Measurements from ENCODE around the gene SELENOM.
A peak's percentile ranks its signal among the peaks of the same experiment; 100 is the strongest.

Gene SELENOM, protein sequence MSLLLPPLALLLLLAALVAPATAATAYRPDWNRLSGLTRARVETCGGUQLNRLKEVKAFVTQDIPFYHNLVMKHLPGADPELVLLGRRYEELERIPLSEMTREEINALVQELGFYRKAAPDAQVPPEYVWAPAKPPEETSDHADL

GRCh38 chr22:31107178-31107893 lies at the start of gene SELENOM:
Gene SELENOM, minus strand, starts transcription at chr22:31107568. Its CDS starts 63 bp downstream, at chr22:31107505.
- DNase-seq: peak; percentile 87

- no peak for DNase-seq
These were observed 48.1 kb upstream of the SELENOM start for GRCh38 chr22:31155422-31155821.

GRCh38 chr22:31154975-31155374 lies 47.6 kb upstream of the SELENOM start:
- no peak for DNase-seq

- no peak for DNase-seq
These were observed 46.0 kb upstream of the SELENOM start for GRCh38 chr22:31153357-31153756.

DNA sequence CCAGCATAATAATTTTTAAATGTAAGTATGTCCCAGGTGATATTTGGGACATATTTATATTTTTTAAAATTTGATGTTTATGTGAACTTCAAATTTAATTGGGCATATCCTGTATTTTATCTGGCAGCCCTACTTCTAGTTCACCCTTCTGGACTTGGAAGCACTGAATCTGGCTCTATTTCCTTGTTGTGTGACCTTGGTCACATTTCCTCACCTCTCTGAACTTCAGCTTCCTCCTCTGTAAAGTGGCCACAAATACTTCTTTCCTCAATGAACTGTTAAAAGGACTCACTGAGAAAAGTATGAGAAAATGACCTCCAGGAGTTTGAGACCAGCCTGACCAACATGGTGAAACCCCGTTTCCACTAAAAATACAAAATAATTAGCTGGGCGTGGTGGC lies 44.5 kb upstream of the SELENOM start:
- no peak for DNase-seq

DNA sequence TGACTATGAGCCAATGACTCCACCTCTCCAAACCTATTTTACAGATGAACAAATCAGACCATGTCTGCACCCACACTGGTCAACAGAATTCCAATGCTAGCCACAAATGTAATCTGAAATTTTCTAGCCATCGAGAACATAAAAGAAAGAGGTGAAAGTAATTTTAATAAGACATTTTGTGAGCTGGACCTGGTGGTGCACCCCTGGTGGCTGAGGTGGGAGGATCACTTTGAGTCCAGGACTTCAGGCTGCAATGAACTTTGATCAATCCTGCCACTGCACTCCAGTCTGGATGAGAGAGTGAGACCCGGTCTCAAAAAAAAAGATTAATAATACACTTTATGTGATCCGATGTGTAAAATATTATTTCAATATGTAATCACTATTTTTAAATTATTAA lies 43.2 kb upstream of the SELENOM start:
- no peak for DNase-seq

DNA sequence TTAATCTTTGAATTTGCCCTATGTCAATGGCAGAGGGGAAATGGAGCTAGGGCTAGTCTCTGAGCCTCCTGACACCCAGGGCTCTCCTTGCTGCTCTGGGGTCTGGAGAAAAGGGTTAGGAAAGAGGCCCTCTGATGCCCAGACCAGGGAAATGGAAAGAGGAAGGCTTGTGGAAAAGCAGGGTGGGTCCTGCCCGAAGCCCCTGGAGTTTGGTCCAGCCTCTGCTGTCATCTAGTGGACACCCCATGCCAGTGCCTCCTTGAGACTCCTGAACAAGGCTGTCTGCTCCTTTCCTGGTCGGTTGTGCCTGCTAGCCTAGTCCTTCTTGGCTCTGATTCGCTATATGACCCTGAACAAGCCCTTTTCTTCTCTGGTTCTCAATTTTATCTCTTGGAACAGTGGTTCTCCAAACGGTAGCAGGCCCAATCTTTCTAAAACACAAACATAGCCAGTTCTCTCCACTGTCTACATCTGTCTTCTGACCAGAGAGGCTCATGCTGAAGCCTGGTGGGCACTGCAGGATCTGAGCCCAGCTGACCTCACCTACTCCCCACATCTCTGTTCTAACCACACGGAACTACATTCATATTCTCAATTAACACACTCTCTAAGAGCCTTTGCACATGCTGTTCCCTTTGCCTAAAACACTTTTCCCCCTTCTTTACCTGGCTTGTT lies 41.7 kb upstream of the SELENOM start:
- DNase-seq: no peak

- no peak for DNase-seq
These were observed 41.1 kb upstream of the SELENOM start for GRCh38 chr22:31148488-31148887.

- no peak for DNase-seq
These were observed 36.9 kb upstream of the SELENOM start for GRCh38 chr22:31144223-31144622.

GRCh38 chr22:31143537-31143936 lies 36.2 kb upstream of the SELENOM start:
- DNase-seq: no peak

- DNase-seq: no peak
These were observed 35.7 kb upstream of the SELENOM start for GRCh38 chr22:31143038-31143437.

DNA sequence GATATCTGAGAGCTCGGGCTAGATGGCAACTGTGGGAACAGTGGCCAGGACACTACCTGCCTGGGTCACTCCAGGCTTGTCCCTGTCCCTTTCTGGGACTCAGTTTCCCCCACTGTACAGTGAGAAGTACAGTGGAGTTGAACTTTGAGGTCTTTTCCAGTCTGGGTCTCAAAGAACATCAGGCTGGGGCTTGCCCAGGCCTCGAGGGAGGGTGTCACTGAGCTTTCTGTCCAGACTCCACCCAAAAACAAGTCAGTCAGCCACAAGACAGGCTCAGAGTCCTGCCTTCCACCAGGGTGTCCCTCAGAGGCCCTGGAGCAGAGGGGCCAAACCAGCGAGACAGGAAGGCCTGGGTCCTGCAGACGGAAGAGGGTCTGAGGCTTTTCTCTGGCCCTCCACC lies 34.9 kb upstream of the SELENOM start:
- no peak for DNase-seq

- no peak for DNase-seq
These were observed 34.2 kb upstream of the SELENOM start for GRCh38 chr22:31141551-31141950.

GRCh38 chr22:31140746-31141145 lies 33.4 kb upstream of the SELENOM start:
- no peak for DNase-seq

GRCh38 chr22:31139866-31140716 lies 32.7 kb upstream of the SELENOM start, which contains the start of gene PLA2G3:
Gene PLA2G3, minus strand, starts transcription at chr22:31140508. Its CDS starts 154 bp downstream, at chr22:31140354.
- no peak for DNase-seq

DNA sequence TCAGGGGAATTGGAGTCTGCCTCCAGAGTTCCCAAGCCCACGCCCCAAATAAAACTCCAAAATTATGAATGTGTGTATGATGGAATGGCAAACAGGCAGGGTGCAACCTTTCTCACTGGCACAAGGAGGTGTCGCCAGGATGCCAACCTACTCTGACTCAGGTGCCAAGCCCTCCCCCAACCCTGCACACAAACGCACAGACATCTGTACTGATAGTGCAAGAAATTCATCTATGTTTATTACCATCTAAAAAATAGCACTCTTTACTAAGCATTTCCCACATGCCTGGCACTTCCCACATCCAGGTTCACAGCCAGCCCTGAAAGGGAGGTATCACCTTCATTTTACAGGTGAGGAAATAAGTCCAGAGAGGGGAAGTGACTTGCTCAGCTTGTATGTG lies 31.7 kb upstream of the SELENOM start:
- DNase-seq: no peak

GRCh38 chr22:31138126-31138525 lies 30.8 kb upstream of the SELENOM start:
- no peak for DNase-seq

DNA sequence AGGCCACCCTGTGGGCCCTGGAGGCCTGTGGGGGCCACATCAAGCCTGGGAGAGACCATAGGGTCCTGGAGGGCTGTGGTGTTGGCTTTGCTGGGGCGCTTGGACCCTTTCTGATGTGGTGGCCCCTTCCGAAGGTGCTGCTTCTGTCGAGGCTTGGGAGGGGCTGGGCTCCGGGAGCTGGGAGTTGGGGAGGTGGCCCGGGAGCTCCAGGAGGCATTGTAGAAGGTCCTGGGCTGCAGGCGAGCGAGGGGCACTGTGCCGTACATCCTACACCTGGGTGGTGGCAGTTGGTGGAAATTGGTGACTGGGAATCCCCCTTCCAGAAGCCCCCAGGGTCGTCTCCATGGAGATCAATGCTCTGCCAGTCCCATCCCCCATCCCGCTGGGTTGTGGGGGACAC lies 30.4 kb upstream of the SELENOM start:
- no peak for DNase-seq

DNA sequence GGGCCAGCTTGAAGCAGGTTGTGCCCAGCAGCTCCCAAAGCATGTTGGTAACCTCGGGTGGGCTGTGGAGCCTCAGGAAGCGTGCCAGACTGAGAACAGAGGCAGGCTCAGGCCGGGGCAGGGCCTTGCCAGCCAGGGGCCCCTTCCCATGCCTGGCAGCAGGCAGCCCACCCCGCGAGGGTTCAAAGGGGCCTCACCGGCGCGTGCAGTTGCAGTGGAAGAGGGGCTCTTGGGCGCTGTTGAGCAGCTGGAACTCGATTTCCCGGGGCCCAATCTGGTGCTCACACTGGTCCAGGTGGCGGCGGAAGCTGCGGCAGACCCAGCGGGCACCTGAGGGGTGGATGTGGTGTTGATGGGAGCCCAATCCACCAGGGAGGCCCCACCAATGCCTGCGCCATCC lies 29.3 kb upstream of the SELENOM start:
- no peak for DNase-seq

GRCh38 chr22:31136155-31136554 lies 28.8 kb upstream of the SELENOM start:
- no peak for DNase-seq

GRCh38 chr22:31135706-31136105 lies 28.3 kb upstream of the SELENOM start:
- no peak for DNase-seq

- DNase-seq: no peak
These were observed 27.3 kb upstream of the SELENOM start for GRCh38 chr22:31134688-31135087.

GRCh38 chr22:31133911-31134310 lies 26.5 kb upstream of the SELENOM start:
- no peak for DNase-seq

Data from activated CD4-positive, CD25-positive, alpha-beta regulatory T cell treated with anti-CD3 and anti-CD28 coated beads, Interleukin-2, amount 50 U/mL, for 72 hours (primary cell).